ENCODE results near the gene DAPK2.

Gene DAPK2

DNA sequence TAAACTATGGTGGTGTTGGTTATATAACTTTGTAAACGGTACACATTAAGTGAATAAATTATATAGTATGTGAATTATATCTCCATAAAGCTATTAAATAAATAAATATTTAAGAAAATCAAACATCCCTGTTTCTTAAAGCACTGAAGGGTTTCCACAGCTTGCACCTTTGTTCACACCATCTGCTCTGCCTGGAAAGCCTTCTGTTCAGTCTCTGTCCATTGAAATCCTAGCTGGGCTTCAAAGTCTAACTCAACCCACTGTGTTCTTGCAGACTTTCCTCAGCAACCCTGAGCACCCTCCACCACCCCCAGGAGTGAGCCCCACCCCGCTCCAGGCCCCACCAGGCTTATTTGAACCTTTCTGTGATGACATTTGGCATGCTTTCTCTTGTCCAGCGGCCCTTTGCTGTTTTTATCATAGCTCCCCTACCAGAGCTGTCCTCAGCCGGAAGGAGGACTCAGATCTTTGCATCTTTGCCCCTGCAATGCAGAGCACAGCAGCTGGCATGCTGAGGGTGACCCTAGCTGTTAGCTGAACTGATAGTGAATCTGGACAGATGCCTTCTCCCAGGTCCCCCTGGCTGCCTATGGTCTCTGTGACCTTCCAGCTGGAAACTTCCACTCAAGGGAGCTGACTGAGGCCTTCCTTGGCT is 105.2 kb downstream of the DAPK2 start:
- no peak for DNase-seq

DNA sequence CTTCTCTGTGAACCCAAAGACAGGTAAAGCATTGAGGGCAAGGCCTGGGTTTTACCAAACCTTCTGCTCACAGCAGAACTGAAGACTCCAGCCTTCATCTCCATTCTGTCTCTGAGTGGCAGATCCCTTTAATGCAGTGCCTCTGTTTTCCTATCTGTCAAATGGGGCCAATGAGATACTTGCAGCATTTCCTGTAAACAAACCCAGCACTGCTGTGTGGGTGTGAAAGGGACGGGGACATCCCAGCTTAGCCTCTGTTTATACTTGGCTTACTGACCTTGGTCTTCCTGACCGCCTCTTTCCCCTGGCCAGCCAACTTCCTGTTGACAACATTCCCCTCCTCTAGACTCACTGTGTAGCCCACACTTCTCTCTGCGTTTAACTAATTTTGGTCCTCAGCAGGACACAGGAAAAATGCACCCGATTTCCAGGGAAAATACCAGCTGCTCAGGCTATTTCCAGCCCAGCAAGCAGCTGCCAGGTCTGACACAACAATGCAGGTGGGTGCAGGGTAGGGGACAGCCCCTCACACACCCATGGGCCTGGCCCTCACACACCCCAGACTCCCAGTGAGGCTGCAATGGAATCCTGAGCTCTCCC is 106.7 kb downstream of the DAPK2 start:
- peak; percentile 18 for DNase-seq

DNA sequence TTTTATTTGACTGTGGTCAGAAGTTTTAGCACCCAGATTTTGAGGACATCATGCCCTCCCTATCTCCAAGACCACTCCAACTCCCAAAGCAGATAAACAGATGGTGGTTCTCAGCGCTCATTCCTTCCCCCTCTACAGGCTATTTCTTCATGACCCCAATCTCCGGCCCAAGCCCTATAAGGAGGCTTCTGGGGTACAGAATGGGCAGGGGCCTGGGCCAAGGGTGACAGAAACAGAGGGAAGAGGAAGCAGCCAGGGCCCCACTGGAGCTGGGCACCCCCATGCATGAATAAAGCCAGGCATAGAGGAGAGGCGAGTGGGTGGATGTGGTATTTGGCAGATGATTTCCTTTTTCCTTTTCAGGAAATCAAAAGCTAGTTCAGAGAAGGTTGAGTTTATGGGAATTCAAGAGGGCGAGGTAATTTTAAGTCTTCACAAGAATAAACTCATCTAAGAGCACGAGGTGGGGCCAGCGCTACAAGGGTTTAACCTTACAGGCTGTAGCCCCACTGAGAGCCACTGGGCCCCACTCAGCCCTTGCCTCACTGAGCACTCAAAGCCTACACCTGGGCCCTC is 107.7 kb downstream of the DAPK2 start:
- DNase-seq, result no peak

DNA sequence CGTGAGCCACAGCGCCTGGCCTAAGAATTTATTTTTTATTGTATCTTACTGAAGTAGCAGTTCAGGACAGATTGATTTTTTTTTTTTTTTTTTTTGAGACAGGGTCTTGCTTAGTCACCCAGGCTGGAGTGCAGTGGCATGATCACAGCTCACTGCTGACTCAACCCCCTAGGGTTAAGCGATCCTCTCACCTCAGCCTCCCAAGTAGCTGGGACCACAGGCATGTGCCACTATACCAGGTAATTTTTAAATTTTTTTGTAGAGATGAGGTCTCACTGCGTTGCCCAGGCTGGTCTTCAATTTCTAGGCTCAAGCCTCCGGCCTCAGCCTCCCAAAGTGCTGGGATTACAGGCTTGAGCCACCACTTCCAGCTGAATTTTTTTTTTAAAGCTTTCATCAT is 112.8 kb downstream of the DAPK2 start:
- peak; percentile 12 for DNase-seq

DNA sequence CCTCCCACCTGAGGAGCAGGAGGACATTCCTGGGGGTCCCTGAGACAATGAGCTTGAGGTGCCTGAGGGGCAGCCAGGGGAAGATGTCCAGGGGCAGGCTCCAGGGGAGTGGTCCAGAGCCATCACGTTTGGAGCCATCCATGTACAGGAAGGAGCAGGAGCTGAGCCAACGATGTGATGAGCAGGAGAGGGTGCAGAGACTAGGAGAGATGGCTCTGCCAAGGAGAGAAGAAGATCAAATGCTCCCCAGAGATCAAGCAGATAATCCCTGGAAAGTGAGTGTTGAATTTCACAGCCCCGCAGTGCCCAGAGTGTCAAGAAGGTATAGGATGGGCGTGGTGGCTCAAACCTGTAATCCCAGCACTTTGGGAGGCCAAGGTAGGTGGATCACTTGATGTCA is 114.7 kb downstream of the DAPK2 start:
- DNase-seq, result no peak

DNA sequence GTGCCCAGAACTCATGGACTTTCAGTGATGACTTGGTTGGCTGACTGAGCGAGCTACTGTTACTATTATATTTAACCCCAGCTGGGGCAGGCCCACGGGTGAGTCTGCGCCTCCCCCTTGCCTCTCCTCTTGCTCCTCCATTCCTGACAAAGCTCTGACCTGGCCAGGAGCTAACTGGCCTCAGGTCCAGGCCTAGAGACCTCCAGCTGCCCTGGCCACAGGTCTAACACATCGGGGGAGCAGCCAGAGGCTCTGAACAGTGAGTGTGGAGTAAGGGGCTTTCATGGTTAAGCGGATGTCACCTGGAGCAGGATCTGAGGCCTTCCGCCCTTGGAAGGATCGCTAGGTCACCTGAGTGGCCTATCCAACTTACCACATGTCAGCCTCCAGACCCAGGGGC is 116.3 kb downstream of the DAPK2 start:
- DNase-seq, result no peak

DNA sequence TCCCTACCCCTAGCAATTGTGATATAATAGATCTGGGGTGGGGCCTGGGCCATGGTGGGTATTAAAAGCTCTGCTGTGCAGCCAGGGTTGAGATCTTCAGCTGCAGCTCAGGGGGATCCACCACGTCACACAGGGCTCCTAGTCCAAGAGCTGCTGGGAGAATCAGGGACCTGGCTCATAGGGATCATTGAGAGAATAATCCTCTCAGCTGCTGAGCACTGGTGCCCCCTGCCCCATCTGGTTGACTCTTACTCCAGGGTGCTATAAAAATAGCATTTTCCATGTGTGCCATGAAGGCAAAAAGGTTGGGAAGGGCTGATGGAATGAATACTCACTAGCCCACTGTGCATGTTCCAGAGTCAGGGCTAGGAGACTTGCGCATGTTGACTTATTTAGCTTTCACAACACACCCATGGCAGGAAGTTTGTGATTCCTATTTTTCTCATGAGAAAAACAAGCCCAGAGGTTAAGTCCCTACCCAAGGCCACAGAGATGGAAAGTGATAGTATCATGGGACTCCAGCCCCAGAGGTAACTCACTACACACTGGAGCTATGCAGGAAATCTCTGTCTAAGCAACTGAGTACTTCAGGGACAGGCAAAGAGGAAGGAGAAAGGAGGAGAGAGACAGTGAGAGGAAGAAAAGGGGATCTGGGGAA is 118.0 kb downstream of the DAPK2 start:
- DNase-seq, result no peak

DNA sequence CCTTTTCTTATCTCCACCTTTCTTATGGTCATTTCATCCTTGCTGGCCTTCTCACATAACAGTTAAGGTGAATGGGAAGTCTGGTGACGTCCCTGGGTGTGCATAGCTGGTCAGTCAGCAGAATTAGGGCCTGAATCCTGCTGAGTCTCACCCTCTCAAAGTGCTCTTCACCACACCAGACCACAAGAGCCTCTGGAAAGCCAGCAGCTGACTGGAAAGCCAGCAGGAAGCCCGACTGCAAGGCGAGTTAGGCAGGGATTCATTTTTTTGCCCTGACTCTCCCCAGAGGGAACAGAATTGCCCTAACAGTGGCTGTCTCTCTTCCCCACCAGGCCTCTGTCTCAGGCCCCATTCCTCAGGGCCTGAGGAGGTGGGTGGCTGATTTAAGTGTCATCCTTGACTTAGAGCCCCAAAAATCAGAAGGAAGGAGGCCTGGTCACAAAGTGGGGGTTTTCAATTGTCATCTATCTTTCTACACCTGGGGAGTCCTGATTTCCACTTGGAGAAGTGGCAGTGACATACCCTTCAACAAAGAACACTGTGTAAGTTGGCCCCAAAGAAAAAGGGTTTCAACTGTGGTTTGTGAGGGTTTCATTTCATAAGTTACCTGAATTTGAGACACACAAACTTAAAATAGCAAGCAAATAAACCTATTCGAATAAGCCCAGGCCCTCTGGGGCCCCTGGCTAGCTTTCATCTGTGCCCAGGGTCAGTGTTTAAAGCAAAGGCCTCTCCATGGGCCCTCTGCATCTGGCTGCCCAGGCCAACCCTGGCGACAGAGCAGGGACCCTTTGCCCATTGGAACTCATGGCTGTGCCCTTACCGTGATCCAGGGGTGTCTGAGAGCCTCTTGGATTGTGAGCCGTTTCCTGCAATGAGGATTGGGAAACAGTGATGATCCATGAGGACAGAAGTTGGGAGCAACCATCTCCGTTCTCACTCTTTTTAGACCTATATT is 122.0 kb downstream of the DAPK2 start:
- DNase-seq, result no peak

DNA sequence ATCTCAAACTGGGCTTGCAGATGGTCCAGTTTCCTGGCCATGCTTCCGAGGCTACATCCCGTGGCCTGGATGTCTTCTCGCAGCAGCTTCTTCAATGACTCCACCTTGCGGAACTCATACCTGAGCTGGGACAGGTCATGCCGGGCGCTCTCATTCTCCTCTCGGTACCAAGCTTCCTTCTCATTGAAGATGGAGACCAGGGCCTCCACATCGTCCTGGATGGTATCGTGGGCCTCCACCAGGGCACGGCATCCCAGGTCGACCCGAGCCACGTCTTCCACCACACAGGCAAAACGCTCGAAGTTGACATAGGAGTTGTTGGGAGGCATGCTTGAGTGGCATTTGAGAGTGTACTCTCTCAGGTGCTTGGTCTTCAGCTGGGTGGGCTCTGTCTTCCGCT is 123.4 kb downstream of the DAPK2 start:
- DNase-seq, result no peak

DNA sequence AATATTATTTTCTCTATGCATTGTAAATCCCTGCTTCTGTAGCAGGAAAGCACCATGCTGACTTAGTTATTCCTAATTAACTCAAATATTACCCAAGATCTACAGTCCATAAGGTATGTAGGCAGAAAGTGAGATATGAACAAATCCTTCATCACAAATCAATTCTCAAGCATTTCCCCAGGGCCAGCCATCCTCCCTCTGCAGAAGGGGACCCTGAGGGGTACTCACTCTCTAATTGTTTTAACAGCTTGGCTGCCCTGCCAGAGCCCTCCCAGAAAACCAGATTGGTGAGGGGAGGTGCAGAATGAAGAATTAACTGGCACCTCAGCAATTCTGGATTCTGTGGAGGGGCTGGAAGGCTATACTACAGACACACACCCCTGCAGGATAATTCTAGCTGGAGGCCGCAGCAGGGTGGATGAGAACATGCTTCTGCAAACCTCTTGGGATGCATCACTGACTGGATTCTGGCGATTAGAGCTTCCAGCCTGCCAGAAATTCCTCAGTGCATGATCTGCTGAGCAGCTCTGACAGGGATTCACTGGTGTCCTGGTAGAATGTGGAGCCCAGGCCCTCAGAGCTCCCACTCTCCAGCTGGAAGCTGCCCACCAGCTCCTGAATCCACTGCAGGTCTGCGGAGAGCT is 123.9 kb downstream of the DAPK2 start:
- no peak for DNase-seq

DNA sequence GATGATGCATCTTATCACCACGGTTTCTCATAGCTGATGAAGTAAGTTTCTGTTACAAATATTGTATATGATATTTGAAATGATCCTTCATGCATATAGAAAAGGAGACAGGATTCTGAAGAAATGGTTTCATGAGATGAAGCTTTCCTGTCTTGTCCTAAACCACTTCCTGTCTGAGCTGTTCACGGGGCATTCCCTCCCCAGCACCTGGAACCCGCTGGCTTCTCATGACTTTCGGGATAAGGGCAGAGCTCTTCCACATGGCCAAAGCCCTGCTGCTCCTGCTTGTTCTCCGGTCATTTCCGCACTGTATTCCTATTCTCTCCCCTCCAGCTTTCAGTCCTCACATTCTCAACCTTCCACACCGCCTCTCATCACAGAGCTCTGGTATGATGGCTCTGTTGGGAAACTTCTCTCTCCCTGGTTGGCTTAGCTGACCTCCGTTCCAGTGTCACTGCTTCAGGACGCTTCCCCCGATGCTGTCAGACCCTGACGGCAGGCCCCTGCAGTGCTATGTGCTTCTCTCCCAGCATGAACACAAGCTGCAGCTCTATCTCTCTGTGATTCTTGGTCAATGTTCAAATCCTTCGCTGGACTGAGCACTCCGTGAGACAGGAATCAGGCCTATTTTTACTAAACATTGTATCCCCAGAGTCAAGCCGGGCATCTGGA is 125.6 kb downstream of the DAPK2 start:
- DNase-seq, result no peak

DNA sequence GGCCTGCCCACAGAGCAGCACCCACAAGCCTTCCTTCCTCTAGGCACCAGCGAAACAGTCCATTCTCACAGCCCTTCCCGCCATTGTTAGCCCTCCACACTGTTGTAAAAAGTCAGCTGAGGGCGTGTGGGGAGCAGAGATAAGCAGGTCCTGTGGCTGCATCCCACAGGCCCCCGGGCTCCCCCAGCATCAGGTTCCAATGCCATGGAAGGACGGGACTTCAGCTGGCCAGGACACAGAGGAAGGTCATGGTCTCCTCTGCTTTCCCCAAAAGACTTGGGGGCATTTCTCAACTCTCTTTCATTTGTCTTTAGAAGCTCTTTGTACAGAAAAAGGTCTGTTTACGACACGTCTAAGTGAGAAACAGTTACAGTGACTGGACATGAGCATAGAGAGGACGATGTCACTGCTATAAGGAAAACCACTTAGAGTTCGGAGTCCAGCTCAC is 127.4 kb downstream of the DAPK2 start:
- DNase-seq, result no peak

DNA sequence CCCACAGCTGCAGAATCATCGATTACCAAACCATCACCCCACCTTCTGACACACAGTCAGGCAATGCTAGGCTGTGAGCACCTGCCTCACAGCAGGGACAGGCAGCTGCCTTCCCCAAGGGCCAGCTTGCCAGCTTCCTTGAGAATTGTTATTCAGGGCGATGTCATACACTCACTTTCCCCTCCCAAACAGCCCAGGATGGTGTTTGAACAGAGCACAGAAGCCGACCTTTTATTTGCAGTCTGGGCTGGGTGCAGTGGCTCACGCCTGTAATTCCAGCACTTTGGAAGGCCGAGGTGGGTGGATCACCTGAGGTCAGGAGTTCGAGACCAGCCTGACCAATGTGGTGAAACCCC is 128.0 kb downstream of the DAPK2 start:
- no peak for DNase-seq

DNA sequence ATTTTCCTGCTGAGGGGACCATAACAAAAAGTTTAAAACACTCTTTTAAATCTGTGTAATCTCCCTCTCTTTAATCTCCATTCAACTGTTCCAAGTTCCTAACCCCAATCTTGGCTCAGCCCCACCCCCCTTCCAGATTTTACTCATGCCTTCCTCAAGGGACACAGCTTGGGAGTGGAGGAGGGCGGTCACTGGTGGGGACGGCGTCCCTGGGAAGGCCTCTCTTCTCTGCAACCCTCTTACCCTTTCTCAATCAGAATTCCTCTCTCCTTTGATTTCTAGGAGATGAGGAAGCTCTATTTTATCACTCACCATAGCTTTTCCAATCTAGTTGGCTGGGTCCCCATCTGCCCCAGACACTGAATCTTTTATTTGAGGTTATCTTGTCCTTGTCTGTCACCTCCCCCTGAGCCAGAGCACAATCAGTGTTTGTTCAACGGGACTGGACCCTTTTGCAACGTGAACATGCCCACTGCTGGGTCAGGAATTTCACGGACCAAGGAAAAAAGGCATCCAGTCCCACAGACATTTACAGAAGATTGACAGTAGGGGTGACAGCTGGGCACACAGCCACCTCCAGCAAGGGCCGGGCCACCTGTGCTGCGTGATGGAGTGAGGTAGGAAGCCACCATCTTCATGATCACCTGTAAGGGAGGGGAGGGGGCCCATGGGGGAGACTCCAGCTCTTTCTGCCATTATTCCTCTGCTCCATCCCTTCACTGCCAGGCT is 128.5 kb downstream of the DAPK2 start:
- no peak for DNase-seq

DNA sequence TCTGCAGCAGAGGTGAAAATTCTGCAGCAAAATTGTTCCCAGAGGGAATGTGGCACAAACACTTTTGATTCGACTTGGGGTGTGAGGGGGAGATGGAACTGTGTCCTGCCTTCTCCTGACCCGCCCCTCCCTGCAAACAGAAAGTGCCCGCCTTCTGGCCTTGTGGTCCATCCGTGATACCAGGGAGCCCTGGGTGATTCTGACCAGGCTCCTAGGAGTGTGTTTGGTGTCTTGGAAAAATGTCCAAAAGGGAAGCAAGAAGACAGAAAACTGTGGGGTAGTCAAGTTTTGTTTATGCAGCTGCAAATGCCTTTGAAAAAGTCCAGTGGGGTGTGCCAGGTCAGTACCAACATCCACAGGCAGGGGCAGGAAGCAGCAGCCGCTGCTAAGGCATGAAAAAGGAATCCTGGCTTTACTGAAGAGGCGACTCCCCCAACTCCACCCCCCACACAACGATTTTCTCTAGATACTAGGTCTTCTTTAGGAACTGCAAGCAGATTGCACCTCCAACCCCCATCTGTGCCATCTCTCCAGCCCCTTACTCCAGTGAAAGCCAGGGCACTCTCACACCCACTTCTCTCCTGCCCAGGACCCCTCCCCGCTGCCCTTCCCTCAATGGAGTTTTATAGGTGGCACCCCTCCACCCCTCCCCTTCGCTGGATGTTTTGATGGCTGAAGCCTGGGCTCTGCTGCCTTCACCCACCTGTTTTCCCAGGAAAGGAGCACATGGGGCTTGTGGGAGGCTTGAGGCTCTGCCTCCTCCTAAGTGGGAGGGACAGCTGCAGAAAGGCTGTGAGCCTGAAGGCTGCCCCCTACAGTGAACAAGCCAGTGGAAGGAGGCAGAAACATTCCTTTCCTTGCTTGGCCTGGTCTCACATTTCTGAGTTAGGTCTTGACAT is 130.2 kb downstream of the DAPK2 start:
- no peak for DNase-seq

DNA sequence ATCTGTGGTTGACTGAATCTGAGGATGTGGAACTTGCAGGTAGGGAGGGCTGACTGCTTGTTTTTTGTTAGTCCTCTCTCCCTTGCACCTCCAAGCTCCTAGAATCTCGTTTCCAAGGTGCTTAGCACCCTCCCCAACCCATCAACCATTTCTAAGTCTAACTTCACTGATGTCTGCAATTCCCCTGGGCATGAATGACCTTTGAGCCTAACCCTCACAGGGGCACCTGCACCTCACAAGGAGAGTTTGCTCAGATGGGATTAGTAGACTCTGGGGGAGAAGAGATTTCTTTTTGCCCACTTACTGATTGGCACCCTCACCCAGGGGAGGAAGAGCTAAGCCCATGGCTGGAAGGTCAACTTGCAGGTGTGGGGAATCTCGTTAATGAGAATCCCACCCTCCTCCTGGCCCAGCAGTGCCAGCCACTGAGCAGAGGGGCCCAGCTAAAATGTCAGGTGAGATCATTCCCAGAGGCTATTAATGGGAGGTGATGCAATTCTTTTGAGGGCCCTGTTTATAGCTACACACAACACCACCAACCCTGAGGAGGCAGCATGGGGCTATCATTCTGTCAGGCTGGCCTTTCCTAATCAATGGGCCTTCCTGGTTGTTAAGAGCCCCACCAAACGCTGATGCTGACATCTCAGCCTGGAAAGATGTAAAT is 130.9 kb downstream of the DAPK2 start:
- no peak for DNase-seq

DNA sequence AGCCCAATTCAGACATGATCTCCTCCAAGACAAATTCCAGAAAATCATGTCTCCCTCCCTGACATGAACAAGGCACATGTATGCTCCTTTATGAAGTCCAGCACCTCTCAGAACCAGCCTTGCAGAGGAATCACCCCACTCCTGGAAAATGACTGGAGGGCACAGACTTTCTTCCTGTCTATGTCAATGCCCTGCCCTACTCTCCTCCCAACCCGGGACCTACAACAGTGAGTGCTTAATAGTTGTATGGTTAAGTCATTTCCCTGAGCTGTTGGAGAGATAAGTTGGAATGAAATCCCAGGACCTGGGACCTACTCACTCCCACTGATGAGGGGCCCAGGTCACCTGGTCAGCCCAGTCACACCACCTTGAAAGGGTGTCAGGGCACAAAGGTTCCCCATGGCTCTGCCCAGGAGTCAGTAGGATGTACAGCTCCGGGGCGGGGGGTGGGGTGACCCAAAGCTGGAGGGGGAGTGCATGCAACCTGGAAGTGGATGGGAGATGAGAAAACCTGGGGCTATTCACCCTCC is 132.4 kb downstream of the DAPK2 start:
- no peak for DNase-seq

DNA sequence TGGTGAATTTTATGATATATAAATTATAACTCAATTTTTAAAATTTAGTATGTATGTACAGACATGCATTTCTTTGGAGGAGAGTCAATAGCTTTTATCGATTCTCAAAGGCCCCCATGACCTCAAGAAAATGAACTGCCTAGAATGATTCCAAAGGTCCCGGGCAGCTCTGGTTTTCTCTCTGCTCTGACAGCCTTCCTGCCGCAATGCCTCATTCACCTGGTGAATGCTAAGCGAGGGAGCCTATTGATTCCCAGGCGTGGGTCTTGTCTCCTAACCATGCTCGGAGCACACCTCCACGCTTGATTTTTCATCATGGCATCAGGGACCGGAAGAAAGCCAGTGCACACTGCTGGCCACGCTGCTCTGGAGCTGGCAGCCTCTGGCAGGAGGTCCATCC is 132.9 kb downstream of the DAPK2 start:
- DNase-seq, result no peak

DNA sequence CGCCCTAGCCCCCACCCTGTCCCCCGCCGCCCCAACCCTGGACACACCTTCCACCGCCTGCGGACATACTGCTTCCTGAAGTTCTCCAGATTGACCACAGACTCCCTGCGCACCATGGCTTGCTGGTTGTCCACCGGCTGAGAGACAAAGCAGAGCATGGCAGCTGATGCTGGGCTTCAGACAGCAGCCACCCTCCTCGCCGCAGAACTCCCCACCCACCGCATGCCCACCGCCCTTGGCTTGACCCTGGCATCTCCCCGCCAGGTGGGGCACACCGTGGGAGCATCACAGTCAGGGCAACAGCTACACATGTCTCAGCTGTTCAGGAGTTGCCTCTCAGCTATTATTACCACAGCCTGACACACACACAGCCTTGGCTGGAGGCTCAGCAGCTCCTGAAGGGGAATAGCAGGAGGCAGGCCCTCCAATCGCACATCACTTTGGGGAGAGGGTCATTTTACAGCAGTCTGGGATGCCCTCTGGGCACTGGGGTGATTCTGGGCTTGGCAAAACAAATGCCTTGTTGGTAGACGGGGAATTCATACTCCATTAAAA is 134.1 kb downstream of the DAPK2 start:
- no peak for DNase-seq

Measured in CD4-positive, alpha-beta T cell treated with Interleukin-17A for 4 hours (primary cell).